ENCODE measurements around the gene SLC39A3.

DNA sequence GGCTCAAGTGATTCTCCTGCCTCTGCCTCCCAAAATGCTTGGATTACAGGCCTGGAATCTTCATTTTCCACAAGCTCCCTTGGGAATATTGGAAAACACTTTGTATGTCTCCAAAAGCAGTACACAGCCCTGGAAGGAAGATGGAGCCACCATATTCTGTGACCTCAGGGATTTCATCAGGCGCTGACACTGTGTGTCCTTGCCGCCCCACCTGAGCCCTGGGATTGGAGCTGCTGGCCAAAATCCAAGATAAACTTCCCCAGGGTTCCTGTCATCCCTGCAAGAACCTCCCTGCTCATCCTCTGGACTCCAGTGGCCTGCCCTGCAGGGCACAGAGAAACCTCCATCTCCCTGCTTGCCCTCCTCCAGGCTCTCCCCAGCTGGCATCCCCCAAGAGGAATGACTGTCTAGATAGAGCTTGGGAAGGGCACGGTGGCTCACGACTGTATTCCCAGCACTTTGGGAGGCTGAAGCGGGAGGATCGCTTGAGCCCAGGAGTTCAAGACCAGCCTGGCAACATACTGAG is 36.1 kb downstream of the SLC39A3 start:
- TF ChIP-seq, protein P1, sequence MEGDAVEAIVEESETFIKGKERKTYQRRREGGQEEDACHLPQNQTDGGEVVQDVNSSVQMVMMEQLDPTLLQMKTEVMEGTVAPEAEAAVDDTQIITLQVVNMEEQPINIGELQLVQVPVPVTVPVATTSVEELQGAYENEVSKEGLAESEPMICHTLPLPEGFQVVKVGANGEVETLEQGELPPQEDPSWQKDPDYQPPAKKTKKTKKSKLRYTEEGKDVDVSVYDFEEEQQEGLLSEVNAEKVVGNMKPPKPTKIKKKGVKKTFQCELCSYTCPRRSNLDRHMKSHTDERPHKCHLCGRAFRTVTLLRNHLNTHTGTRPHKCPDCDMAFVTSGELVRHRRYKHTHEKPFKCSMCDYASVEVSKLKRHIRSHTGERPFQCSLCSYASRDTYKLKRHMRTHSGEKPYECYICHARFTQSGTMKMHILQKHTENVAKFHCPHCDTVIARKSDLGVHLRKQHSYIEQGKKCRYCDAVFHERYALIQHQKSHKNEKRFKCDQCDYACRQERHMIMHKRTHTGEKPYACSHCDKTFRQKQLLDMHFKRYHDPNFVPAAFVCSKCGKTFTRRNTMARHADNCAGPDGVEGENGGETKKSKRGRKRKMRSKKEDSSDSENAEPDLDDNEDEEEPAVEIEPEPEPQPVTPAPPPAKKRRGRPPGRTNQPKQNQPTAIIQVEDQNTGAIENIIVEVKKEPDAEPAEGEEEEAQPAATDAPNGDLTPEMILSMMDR (IDR thresholded peaks at IDR 0.05 in 2 of 3, conservative IDR thresholded peaks at IDR 0.05 in 1 of 3; ENCODE audit: borderline replicate concordance in 1 of 3, insufficient read depth in 1 of 3, low read depth in 2 of 3, low read length in 2 of 3): no peak
- TF ChIP-seq POLR2AphosphoS5 (IDR thresholded peaks at IDR 0.05; ENCODE audit: low read depth, low read length) (no peak), EZH2 (IDR thresholded peaks at IDR 0.05) (no peak), FOSL1 (IDR thresholded peaks at IDR 0.05; ENCODE audit: low read depth) (no peak), POLR2A (IDR thresholded peaks at IDR 0.05; ENCODE audit: borderline replicate concordance, extremely low read depth, insufficient read depth, insufficient read length) (no peak), ZFX (IDR thresholded peaks at IDR 0.05) (no peak), EZH2phosphoT487 (IDR thresholded peaks at IDR 0.05; ENCODE audit: borderline replicate concordance) (no peak), EGR1 (IDR thresholded peaks at IDR 0.05; ENCODE audit: low read depth) (no peak), SP1 (IDR thresholded peaks at IDR 0.05; ENCODE audit: low read depth) (no peak)
- TF ChIP-seq, protein P2, sequence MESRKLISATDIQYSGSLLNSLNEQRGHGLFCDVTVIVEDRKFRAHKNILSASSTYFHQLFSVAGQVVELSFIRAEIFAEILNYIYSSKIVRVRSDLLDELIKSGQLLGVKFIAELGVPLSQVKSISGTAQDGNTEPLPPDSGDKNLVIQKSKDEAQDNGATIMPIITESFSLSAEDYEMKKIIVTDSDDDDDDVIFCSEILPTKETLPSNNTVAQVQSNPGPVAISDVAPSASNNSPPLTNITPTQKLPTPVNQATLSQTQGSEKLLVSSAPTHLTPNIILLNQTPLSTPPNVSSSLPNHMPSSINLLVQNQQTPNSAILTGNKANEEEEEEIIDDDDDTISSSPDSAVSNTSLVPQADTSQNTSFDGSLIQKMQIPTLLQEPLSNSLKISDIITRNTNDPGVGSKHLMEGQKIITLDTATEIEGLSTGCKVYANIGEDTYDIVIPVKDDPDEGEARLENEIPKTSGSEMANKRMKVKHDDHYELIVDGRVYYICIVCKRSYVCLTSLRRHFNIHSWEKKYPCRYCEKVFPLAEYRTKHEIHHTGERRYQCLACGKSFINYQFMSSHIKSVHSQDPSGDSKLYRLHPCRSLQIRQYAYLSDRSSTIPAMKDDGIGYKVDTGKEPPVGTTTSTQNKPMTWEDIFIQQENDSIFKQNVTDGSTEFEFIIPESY (IDR thresholded peaks at IDR 0.05; ENCODE audit: extremely low read depth, insufficient replicate concordance, low read length): no peak
- TF ChIP-seq, protein P3, sequence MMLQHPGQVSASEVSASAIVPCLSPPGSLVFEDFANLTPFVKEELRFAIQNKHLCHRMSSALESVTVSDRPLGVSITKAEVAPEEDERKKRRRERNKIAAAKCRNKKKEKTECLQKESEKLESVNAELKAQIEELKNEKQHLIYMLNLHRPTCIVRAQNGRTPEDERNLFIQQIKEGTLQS (IDR thresholded peaks at IDR 0.05): no peak

All from HCT116 (cell line).